ENCODE measurements around the gene GCGR.

- TF ChIP-seq CTCF (IDR thresholded peaks at IDR 0.05) (no peak), POLR2A (IDR thresholded peaks at IDR 0.05) (no peak), POLR2AphosphoS5 (IDR thresholded peaks at IDR 0.05; ENCODE audit: insufficient read depth in 1 of 2, low read depth in 1 of 2) (no peak)
Measured at GRCh38 chr17:81843713-81844326, 39.9 kb downstream of the GCGR start.

All from vagina (tissue), 2 donors.